ENCODE data around the gene TST.

The TST gene

DNA sequence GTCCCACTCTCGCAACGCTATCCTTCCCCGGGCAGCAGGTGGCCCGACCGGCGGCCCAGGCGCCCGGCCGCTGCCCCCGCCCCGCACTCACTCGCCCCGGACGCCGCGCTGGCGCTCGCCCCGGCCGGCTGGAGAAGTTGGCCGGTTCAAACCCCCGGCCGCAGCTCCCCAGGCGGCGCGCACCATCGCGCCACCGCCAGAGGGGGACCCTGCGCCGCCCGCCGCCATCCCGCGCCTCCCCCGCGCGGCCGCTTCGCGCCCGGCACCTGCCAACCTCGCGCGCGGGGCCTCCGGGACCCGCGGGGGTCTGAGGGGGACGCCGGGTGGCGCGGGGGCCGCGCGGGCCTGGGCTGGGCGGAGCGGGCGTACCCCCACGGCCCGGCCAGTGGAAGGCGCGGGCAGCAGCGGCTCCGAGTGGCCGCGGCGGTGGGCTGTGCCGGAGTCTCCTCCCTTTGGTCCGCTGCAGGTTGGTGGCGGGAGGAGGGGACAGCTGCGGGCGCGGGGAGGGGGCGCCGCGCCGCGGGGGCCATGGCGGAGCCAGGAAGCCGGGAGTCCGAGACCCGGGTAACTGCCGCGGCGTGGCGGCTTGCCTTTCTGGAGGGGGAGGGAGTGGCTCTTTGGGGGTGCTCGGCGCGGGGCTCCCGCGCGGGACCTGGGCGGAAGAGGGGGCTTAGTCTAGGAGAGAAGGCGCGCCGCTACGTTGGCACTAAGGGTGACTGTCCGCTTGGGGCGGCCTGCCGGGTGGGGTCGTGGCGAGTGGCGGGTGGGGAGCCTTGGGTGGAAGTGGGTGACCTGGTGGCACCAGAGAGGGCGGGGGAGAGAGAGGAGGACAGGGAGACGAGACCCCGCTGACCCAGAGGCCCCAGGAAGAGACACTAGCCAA lies at the start of gene TST, which contains the start of gene MPST:
Gene TST, minus strand, starts transcription at position 139 of the 883 bp plus-strand sequence. CDS start 715 bp downstream, outside the sequence.
Gene MPST, plus strand, starts transcription at position 434 of the 883 bp plus-strand sequence. Its CDS starts 95 bp downstream, at position 529.
- peak; percentile 37 for DNase-seq

- DNase-seq: no peak
Measured at GRCh38 chr22:37068859-37069258, 49.6 kb upstream of the TST start.

- no peak for DNase-seq
Measured at GRCh38 chr22:37067428-37067827, 48.2 kb upstream of the TST start.

GRCh38 chr22:37065961-37066360 lies 46.7 kb upstream of the TST start:
- no peak for DNase-seq

DNA sequence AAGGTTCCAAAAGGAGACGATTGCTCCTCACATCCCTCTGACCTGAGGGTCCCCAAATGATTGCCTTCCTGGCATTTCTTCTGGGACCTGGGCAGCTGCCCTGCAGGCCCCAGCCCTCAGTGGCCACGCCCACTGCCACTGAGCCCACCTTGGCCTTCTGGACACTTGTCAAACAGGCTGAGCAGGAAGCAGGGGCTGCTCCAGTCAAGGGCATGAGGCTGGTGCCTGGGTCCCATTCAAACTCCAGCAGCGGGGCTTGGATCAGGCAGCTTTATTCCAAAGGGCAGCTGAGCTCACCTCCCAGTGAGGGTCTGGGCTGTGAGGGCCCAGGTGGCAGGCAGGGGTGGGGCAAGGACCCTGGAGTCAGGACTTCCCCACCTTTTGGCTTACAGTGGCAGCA lies 45.9 kb upstream of the TST start:
- no peak for DNase-seq

DNA sequence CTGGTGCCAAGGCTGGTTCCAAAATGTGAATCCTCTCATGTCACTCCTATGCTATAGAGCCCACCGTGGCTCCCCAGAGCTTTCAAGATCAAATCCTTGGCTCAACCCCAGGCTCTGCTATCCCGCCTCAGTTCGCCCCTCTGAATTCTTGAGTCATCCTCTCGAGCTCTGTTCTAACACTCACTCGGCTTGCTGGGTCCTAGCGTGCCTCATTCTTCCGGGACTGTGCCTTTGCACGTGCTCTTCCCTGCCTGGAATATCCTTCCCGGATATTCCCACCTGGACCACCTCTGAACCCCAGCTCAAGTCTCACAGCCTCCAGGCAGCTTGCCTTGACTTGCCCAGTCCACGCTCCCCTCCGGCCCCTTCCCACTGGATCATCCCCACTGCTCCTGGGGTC lies 45.3 kb upstream of the TST start:
- DNase-seq: no peak

DNA sequence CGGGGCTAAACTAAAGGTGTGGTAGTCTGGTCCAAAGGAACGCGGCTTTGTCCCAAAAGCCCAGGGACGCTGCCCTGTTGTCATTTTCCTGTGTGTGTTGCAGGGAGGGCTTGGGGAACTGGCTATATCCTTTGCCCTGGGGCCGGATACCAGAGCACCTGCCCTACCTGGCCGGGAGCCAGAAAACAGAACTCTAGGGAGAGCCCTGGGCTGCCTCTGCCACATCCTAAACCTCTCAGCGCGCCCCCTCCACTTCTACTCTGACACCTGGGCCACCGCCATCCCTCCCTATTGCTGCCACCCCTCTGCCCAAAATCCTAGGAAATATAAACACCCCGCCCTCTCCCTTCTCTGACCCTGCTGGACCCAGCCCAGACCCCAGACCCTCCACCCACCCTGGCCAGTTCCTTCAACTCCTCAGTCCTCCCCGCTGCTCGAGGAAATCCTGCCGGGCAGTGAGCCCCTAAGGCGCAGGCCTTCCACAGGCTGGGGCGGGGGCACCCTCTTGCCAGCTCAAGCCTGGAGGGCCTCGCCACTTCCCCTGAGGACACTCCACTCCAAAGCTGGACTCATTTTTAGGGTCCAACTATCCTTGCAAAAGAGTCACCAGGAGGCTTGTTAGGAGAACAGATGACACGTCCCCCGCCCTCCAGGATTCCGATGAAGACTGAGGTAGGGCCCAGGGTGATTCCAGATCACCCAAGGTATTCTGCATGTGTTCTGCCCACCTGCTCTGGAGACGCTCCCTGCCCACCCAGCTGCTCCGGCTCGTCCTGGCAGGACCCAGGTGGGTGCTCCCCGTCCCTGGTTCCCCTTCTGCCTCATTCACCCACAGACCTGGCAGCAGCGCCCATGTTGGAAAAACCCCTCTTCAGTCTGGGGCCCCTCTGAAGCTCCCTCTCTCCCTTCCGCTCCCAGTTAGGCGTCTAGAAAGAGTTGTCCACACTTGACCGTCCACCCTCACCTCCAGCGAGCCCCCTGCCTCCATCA lies 44.5 kb upstream of the TST start:
- DNase-seq: no peak

DNA sequence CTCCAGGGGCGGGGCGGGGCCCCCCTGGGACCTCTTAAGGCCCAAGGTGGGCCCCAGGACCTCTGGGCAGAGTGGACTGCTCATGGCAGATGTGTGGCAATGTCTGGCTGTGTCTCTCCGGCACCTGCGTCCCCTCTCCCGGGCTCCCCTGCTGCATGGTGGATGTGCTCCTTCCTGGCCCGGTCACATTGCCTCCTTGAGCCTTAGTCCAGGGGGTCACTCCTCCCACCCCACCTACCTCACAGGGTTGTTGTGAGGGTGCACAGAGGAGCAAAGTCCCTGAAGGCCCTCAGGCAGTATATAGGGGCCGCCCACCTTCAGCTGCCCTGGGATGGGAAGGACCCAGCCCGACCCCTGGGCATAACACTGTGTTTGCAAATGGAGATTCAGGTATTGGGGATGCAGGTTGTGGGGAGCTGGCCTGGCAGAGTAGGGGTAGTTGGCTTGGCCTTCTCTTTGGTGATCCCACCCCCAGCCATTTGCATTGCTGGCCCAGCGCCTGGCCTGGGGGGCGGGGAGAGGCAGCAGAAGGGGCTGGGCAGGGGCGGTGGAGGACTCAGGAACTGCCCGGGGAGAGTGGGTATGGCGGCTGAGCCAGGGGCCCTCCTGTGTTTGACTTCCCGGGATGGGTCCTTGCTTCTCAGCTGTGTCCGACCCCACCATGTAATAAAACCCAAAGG lies 43.6 kb upstream of the TST start:
- no peak for DNase-seq

DNA sequence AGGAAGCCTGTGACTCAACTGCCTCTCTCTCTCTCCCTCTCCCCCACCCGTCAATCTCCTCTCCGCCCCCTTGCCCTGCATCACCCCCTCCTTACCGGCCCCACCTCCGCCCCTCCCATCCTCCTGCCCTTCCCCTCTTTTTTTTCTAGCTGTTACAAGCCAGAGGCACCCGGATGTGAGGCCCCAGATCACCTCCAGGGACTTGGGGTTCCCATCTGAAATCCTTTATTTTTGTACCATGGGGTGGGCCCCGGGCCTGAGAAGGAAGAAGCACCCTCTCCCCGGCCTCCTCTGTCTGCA lies 43.1 kb upstream of the TST start:
- DNase-seq: no peak

- no peak for DNase-seq
Measured at GRCh38 chr22:37061611-37062375, 42.5 kb upstream of the TST start.

- no peak for DNase-seq
Measured at GRCh38 chr22:37060801-37061610, 41.8 kb upstream of the TST start.

GRCh38 chr22:37059876-37060449 lies 40.7 kb upstream of the TST start:
- DNase-seq: no peak

DNA sequence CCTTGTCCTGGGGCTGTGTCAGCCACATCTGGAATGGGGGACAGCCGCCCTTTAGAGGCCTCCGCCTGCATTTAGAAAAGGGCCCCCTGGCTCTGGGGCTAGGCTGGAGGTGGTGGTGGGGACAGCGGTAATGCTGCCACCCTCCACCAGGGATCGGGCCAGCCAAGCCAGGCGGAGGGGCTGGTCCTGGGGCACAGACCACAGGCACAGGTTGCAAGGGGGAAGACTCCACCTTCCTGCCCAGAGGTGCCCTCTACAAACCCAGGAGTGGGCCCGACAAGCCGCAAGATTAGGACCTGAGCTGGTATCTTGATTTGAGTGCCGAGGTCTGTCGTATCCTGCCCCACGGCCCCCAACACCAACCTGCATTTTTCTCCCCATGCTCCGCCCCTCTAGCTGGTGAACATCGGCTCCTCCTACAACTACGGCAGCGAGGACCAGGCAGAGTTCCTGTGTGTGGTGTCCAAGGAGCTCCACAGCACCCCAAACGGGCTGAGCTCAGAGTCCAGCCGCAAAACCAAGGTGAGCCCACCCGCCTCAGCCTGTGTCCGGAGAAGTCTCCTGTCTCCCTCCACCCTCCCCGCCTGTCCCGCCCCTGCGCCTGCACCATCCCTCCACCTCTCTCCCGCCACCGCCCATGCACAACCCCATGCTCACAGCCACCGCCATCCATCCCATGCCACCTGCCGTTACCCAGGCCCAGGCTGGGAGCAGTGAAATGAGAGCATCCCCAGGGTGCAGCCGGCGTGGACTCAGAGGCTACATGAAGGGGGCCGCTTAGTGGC lies 39.9 kb upstream of the TST start:
- DNase-seq: no peak

- no peak for DNase-seq
Measured at GRCh38 chr22:37057796-37058510, 38.7 kb upstream of the TST start.

DNA sequence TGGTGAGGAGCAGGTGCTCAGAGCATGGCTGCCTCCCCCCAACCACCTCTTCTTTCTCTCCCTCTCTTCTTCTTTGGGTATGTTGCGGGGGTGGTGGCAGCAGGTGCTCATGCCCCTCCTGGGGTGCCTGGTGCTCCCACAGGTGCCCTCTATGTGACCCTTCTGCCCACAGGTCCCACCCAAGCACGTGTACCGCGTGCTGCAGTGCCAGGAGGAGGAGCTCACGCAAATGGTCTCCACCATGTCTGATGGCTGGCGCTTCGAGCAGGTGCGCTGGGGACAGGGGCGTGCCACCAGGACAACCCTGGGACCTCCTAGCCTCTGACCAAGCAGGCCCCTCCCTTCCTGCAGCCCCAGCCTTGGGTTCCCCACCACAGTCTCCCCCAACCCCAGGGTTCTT lies 38.0 kb upstream of the TST start:
- DNase-seq: no peak

DNA sequence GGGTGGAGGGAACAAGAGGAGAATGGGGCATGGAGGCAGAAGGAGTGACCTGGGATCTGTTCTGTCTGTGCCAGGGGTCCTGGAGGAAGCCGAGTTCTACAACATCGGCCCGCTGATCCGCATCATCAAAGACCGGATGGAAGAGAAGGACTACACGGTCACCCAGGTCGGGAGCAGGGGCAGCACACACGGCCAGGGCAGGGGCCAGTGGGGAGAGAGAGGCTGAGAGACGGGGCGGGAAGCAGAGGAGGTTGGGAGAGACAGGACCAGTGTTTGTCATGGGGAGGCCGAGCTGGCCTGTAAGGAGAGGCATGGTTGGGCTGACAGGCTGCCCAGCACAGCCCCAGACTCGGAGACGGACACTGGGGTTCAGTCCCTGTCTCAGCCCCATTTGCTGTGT lies 37.0 kb upstream of the TST start:
- no peak for DNase-seq

DNA sequence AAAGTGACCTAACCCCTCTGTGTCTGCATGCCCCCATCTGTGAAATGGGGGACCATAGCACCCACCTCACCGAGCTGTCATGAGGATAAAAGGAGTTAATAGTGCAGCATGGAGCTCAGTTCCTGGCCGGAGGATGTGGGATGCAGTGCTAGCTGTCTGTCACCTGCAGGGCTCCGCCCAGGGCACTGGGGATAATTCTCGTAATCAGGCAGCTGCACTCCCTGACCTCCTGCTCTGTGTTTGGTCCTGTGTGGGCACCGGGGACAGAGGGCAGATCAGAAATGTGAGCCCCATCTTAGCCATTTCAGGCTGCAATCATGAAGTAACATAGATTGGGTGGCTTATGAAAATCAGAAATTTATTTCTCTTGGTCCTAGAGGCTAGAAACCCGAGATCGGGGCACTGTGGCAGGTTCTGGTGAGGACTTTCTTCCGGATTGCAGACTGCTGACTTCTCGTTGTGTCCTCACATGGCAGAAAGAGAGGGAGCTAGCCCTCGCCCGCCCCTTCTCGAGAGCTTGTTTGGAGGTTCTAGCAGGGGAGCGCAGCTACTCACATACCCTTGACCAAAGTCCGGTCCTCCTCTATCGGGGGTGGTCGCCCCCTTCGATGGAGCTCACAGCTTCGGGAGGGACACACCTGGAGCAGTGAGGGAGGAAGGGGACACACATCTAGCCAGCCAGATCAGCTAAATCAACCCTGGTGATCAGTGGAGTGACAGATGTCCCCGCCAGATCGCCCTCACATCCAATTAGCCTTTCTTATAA lies 35.5 kb upstream of the TST start:
- no peak for DNase-seq

DNA sequence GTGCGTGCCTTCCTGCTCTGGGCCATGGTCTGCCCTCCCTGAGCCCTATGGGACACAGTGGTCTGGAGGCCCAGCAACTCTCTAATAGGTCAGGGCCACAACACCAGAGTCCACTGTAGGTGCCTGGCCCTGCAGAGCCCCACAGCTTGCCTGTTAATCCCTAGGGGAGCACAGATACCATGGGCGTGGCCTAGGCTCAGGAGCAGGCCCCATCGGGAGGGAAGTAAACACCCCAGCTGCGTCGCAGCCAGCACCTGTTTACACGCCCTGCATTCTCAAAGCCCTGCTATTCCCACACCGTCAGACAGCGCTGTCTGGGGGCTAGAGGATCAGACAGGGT lies 34.8 kb upstream of the TST start:
- DNase-seq: no peak
